ENCODE data around the gene MUC12.

MUC12 gene

GRCh38 chr7:101066141-101066832 is 96.9 kb downstream of the MUC12 start:
- DNase-seq, result no peak

- DNase-seq, result no peak
Observed at GRCh38 chr7:101066833-101067177, 97.4 kb downstream of the MUC12 start.

- no peak for DNase-seq
Observed at GRCh38 chr7:101068401-101068800, 99.0 kb downstream of the MUC12 start.
